ENCODE results near the gene CCDC149. TPM values are rescaled to one million over a fixed set of nuclear protein-coding genes. Genes with fewer than 3 reads are reported as not detected.

The CCDC149 gene
- total and polyA plus RNA-seq, 2 of the 8 experiments (the other 6 are each of a cell fraction or from before 2014, with no cell fraction given): 2.2 to 5.6 TPM

DNA sequence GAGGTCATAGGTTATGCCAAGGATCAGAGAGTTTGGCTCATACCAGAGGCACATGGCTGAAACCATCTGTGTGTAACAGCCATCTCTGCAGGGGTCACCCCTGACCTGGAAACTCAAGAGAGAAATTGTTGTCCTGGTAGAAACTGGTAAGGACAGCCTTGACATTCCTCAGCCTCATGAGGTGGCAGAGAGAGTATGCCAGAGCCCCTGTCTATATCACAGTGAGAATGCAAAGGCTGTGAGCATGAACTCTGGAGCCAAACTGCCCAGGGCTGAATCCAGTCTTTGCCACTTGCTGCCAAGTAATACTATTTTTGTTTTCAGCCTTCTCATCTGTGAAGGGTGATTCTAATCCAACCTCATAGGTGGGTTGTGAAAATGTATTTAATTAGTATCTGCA, 37.1 kb upstream of the CCDC149 start (continued):
- TF ChIP-seq CHD7 (IDR thresholded peaks at IDR 0.05; ENCODE audit: insufficient replicate concordance, low read length): no peak
